Effector CD8-positive, alpha-beta T cell (primary cell): ENCODE results near the gene CLP1.
"Not testable (repeated sequence)": the region's sequence is repeated elsewhere in the genome, so short reads cannot be mapped to it uniquely, and the experiment has no call there.

Source experiments
- DNase-seq: peaks from one replicate; lab custom pipeline; 2025; lab: John Stamatoyannopoulos, UW

CLP1 gene

DNA sequence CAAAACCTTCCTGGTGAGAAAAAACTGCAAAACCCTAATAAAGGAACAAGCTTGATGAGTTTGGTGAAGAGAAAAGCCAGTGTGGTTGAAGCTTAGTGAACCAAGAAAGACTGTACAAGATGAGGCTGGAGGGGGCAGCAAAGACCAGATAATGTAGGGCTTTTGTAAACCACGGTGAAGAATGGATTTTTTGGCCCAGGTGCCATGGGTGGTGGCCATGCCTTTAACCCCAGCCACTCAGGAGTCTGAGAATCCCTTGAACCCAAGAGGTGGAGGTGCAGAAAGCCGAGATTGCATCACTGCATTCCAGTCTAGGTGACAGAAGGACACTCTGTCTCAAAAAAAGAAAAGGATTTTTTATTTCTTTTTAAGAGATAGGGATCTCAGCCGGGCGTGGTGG is 5.3 kb downstream of the CLP1 start:
- DNase-seq = no peak

DNA sequence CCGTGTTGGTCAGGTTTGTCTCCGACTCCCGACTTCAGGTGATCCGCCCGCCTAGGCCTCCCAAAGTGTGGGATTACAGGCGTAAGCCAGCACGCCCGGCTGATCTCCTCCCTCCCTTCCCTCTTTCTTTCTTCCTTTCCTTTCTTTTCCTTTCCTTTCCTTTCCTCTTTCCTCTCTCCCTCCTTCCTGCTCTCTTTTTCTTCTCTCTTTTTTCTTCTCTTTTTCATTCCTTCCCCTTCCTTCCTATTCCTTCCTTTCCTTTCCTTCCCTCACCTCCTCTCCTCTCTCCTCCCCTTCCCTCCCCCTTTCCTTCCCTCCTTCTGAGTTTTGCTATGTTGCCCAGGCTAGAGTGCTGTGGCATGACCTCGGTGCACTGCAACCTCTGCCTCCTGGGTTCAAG is 6.4 kb downstream of the CLP1 start:
- DNase-seq = no peak

GRCh38 chr11:57667117-57667735 is 9.7 kb downstream of the CLP1 start:
- DNase-seq = peak; percentile 87

DNA sequence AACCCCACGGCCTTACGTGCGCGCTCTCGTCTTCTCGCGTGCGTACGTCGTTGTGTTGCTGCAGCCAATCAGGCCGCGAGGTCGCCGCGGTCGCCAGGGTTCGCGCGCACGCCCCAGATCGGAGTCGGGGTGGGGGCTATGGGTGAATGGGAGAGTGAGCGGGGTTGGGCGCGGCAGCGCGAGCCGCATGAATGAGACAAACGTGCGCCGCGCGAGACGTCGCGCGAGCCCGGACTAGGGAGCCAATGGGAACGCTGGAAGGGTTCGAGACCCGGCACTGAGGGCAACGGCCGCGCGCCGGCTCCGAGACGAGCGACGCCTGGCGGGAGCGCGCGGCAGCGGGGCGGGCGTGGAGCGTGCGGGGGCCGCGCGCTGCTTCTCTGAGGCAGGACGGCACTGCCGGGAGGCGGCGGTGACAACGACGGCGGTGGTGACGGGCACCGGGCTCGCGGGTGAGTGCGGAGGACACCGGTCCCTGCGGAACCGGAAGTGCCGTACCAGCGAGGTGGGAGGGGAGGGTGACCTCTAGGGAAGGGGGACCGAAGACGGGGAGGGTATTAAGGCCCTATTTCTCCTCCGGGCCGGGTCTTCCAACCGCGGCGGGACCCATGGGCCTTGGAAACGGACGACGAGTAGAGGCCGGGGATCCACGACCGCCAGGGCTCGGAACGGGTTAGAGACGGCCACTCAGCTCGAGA is 10.3 kb downstream of the CLP1 start, which contains the start of gene ZDHHC5:
TSS of gene ZDHHC5 (plus strand) at position 379 of the 698 bp plus-strand sequence. CDS start 4,977 bp downstream, outside the sequence.
- DNase-seq = peak; percentile 99

GRCh38 chr11:57668434-57668782 is 10.8 kb downstream of the CLP1 start:
- no peak for DNase-seq

DNA sequence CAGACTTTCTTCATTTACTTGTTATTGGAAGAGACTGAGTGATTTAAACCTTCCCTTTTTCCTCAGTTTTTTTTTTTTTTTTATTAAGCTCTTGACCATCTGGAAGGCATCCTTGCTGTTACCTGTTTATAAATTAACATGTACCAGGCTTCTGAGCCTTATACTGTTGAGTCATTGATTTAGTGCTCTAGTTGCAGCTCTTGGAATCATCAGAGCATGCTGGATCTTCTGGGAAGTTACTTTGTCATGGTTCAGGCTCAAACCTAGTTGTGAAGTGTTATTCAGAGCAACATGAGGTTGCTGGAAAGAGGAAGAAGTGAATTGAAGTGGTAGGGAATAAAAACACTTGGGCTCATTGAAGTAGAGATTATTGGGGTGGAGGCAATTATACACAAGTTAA is 16.7 kb downstream of the CLP1 start:
- DNase-seq = no peak

DNA sequence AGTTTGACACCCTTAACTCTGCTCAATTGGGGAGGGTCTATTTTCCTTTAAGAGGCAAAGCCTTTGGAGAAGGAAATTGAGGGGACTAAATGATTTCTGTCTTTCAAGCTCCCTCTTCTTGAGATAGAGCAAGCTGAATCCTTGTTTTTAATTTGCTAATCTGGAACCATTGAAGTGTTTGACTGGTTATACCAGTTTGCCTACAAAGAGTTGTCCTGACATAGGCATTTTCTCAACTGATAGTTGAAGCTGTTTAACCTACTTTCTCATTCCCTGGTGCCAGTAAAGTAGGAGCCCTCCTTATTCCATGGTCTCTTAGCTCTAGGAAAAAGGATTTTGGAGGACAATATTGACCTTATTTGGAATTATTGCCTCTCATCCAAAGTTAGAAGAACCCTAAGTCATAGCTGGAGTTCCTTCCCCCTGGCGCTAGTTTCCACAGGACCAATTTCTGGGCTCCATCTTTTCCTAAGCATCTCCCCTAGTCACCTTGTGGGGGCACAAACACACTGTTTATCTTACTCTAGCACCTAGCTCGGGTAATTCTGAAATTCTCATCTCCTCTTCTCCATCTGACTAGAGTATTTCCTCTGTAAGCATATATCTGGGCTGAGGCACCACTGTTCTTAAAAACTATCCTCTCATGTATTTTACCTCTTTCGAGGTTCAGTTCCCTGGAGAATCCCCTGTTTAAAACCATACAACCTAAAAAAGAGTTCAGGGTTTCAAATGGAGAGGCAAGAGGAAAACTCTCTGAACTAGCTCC is 17.8 kb downstream of the CLP1 start:
- DNase-seq = no peak

- no peak for DNase-seq
Measured at GRCh38 chr11:57679396-57679795, 21.8 kb downstream of the CLP1 start.

DNA sequence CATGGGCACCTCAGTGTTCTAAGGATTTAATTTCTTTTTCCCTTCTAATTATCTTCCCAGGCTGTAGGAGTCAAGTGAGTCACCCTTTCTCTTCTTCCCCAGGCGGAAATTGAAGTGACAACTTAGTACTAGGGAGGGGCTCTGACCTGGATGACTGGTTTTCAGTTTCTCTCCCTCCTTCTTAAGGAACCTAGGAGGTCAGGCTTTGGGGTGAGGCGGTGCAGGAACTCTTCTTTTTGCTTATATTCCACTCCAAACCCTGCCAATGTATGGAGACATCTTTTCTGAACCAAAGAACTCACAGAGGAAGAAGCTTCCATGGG is 23.0 kb downstream of the CLP1 start:
- no peak for DNase-seq

- DNase-seq = no peak
Measured at GRCh38 chr11:57681168-57681567, 23.6 kb downstream of the CLP1 start.

- not testable (repeated sequence) for DNase-seq
Measured at GRCh38 chr11:57690474-57690873, 32.9 kb downstream of the CLP1 start.

- DNase-seq = no peak
Measured at GRCh38 chr11:57698843-57699365, 41.3 kb downstream of the CLP1 start.

DNA sequence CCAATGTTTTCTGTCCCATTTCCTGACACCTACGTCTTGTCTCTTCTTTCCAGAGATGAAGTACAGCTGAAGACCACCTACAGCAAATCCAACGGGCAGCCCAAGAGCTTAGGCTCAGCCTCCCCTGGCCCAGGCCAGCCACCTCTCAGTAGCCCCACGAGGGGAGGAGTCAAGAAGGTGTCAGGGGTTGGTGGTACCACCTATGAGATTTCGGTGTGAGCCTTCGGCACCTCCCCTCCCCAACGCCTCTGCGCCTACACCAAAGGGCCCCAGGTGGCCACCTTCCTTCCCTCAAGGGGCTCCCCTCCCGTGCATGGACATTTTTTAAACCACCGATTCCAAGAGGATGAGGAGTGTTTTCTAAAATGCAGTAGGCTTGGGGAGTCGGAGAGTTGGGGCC is 42.3 kb downstream of the CLP1 start:
- DNase-seq = no peak

GRCh38 chr11:57700425-57700824 is 42.9 kb downstream of the CLP1 start:
- DNase-seq = no peak

DNA sequence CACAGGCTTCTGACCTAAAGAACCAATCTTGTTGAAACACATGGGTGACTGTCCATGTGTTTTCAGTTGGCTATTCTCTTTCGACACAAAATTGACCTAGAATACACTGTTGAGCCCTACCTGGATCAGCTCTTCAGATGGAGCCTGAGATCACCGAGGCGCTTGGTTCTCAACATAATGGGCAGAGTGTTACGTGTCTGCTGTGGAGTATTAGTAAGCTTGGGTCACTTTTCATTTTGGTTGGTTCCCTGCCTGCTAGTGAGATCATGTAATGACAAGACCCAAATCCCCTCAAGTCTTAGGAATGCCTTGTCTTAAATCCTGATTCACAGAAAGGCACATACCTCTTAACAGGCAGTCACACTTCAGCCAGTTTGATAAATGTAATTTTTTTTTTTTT is 45.8 kb downstream of the CLP1 start:
- no peak for DNase-seq

DNA sequence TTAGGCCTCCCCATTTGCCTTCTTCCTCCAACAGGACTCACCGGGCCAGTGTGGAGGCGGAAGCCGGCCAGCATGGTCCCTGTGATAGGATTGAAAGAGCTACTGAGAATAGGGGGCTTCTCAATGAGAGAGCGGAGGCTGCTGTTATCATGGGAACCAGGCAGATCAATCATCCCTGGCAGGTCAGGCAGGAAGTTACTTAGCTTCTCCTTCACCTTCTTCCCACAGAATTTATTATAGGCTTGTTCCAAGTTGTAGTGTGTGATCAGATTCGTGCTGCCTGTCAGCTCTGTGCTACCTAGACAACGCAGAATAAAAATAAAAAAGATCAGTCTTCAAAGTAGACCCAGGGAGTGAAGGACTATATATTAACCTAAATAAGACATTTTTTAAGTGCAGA is 47.4 kb downstream of the CLP1 start:
- DNase-seq = no peak

DNA sequence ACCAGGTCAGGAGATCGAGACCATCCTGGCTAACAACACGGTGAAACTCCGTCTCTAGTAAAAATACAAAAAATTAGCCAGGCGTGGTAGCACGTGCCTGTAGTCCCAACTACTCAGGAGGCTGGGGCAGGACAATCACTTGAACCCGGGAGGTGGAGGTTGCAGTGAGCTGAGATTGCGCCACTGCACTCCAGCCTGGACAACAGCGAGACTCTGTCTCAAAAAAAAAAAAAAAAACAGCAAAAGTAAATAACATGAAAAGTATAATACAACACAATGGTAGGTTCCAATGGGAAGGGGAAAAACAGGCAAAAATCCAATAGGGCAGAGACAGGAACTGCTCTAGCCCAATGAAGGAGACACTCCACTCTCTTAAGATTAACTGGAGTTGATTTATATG is 47.9 kb downstream of the CLP1 start:
- not testable (repeated sequence) for DNase-seq

DNA sequence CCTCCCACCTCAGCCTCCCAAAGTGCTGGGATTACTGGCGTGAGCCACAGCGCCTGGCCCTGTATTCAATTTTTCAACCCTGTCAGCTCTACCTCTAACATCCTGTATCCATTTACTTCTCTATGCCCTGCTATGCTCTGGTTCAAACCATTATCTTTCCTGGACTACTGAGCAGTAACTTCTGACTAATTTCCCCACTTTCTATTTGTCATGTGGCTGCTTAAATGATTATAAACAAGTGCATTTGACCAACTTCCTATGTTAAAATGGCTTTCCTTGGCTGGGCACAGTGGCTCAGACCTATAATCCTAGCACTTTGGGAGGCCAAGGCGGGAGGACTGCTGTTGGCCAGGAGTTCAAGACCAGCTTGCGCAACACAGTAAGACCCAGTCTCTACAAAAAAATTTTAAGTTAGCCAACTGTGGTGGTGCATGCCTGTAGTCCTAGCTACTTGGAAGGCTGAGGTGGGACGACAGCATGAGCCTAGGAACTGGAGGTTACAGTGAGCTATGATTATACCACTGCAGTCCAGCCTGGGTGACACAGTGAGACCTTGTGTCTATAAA is 52.3 kb downstream of the CLP1 start:
- DNase-seq = no peak
